Panc1 (cell line): ENCODE results near the gene MND1. TPM values are rescaled to one million over a fixed set of nuclear protein-coding genes. Genes with fewer than 3 reads are reported as not detected.
"Not testable (repeated sequence)": the region's sequence is repeated elsewhere in the genome, so short reads cannot be mapped to it uniquely, and the experiment has no call there.

Source experiments
- ATAC-seq: fragments of 200-7000 bp; cut with Tn5 transposase; 2 replicates; pipeline ENCODE4 v1.9.1; 2020; ENCODE audit warnings: mild to moderate bottlenecking, moderate library complexity
- BruUV-seq: library from RNA; stranded (reverse); fragments of 400-500 nt; replicated peaks from 2 replicates; lab custom pipeline; 2021; lab: Mats Ljungman, UMichigan
- CTCF ChIA-PET: fragments of 300-600 bp; sonication (Branson Sonifier 250); formaldehyde crosslinking; loops from one replicate; lab custom pipeline; 2022; ENCODE audit warnings: antibody characterized with exemption; lab: Charles Lee
- POLR2A ChIA-PET: fragments of 300-600 bp; sonication (Branson Sonifier 250); formaldehyde crosslinking; loops from one replicate; lab custom pipeline; 2022; ENCODE audit warnings: antibody characterized with exemption; lab: Charles Lee
- DNase-seq: peaks from one replicate; pipeline ENCODE4 v3.0.0-alpha.2; 2010; ENCODE audit warnings: low read depth, low spot score
- H3K27ac ChIP-seq: 2 replicates; pipeline ENCODE4 v1.5.1; 2011; ENCODE audit warnings: mild to moderate bottlenecking, low read length, inconsistent platforms
- H3K27me3 ChIP-seq: fragments of 200-500 bp; sonication (Bioruptor generic); 2 replicates; pipeline ENCODE4 v1.6.0; 2014; ENCODE audit warnings: low read length, inconsistent platforms; ENCODE audit not compliant: control insufficient read depth, insufficient read depth
- H3K36me3 ChIP-seq: fragments of 200-500 bp; sonication (Bioruptor generic); 2 replicates; pipeline ENCODE4 v1.5.1; 2014; ENCODE audit warnings: inconsistent platforms, mild to moderate bottlenecking, low read length, moderate library complexity; ENCODE audit not compliant: control insufficient read depth, insufficient read depth
- H3K4me1 ChIP-seq: 2 replicates; pipeline ENCODE4 v1.5.1; 2011; ENCODE audit warnings: inconsistent platforms, mild to moderate bottlenecking, low read length, moderate library complexity; ENCODE audit not compliant: control insufficient read depth, insufficient read depth
- H3K4me3 ChIP-seq, 2 experiments: 2 replicates each; pipeline ENCODE4 v1.5.1; 2011 to 2012; ENCODE audit warnings: low read depth in 2 of 2, low read length in 2 of 2, mild to moderate bottlenecking in 2 of 2, inconsistent platforms in 1 of 2, moderate library complexity in 1 of 2
- H3K9me3 ChIP-seq: fragments of 200-500 bp; sonication (Bioruptor generic); 2 replicates; pipeline ENCODE4 v1.5.1; 2014; ENCODE audit warnings: low read depth, mild to moderate bottlenecking, inconsistent platforms, low read length, moderate library complexity; ENCODE audit not compliant: control insufficient read depth, insufficient read depth
- POLR2AphosphoS5 ChIP-seq: IDR thresholded peaks from 2 replicates; pipeline ENCODE4 v1.6.1; 2012; ENCODE audit warnings: mild to moderate bottlenecking, low read depth, low read length, moderate library complexity
- SIN3A ChIP-seq: IDR thresholded peaks from 2 replicates; pipeline ENCODE4 v1.6.1; 2012; ENCODE audit warnings: low read depth, mild to moderate bottlenecking, low read length, moderate library complexity, borderline replicate concordance; ENCODE audit not compliant: insufficient read depth
- TCF7L2 ChIP-seq: IDR thresholded peaks from 2 replicates; pipeline ENCODE4 v1.6.1; 2011; ENCODE audit warnings: mild to moderate bottlenecking, low read depth, low read length, inconsistent platforms
- in situ Hi-C: cut with HindIII; loops from 2 replicates; pipeline ENCODE4 v1.10.0; 2016; ENCODE audit warnings: low sequenced_read_pairs, low pct_unique_long_range_greater_than_20kb
- intact Hi-C: fragments of 100-400 bp; cut with micrococcal nuclease; formaldehyde crosslinking; loops from one replicate; pipeline ENCODE4 v1.10.0; 2022; ENCODE audit not compliant: unreplicated experiment
- total RNA-seq: library from RNA; stranded (reverse); gene quantifications from one replicate; pipeline ENCODE4 v1.2.1, GENCODE V29; 2021; ENCODE audit not compliant: unreplicated experiment
- TF ChIP-seq, protein P1 (sequence below): fragments of 450-650 bp; IDR thresholded peaks from 2 replicates; pipeline ENCODE4 v1.5.1; 2017; ENCODE audit warnings: mild to moderate bottlenecking
- TF ChIP-seq, protein P2 (sequence below), 2 experiments: IDR thresholded peaks; 2 replicates each; pipeline ENCODE4 v1.6.1; 2011 to 2012; ENCODE audit warnings: low read depth in 2 of 2, control low read depth in 1 of 2, low read length in 1 of 2, mild to moderate bottlenecking in 1 of 2, moderate library complexity in 1 of 2; ENCODE audit not compliant: insufficient read depth in 1 of 2

MND1 gene
- total RNA-seq, 1 experiment from 2014 or later, result 9.4 TPM

- no TSS peak for BruUV-seq
- TF ChIP-seq, protein P1, sequence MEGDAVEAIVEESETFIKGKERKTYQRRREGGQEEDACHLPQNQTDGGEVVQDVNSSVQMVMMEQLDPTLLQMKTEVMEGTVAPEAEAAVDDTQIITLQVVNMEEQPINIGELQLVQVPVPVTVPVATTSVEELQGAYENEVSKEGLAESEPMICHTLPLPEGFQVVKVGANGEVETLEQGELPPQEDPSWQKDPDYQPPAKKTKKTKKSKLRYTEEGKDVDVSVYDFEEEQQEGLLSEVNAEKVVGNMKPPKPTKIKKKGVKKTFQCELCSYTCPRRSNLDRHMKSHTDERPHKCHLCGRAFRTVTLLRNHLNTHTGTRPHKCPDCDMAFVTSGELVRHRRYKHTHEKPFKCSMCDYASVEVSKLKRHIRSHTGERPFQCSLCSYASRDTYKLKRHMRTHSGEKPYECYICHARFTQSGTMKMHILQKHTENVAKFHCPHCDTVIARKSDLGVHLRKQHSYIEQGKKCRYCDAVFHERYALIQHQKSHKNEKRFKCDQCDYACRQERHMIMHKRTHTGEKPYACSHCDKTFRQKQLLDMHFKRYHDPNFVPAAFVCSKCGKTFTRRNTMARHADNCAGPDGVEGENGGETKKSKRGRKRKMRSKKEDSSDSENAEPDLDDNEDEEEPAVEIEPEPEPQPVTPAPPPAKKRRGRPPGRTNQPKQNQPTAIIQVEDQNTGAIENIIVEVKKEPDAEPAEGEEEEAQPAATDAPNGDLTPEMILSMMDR, result no peak
- TF ChIP-seq TCF7L2 (no peak), POLR2AphosphoS5 (no peak), SIN3A (no peak)
- TF ChIP-seq, protein P2, sequence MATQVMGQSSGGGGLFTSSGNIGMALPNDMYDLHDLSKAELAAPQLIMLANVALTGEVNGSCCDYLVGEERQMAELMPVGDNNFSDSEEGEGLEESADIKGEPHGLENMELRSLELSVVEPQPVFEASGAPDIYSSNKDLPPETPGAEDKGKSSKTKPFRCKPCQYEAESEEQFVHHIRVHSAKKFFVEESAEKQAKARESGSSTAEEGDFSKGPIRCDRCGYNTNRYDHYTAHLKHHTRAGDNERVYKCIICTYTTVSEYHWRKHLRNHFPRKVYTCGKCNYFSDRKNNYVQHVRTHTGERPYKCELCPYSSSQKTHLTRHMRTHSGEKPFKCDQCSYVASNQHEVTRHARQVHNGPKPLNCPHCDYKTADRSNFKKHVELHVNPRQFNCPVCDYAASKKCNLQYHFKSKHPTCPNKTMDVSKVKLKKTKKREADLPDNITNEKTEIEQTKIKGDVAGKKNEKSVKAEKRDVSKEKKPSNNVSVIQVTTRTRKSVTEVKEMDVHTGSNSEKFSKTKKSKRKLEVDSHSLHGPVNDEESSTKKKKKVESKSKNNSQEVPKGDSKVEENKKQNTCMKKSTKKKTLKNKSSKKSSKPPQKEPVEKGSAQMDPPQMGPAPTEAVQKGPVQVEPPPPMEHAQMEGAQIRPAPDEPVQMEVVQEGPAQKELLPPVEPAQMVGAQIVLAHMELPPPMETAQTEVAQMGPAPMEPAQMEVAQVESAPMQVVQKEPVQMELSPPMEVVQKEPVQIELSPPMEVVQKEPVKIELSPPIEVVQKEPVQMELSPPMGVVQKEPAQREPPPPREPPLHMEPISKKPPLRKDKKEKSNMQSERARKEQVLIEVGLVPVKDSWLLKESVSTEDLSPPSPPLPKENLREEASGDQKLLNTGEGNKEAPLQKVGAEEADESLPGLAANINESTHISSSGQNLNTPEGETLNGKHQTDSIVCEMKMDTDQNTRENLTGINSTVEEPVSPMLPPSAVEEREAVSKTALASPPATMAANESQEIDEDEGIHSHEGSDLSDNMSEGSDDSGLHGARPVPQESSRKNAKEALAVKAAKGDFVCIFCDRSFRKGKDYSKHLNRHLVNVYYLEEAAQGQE (IDR thresholded peaks at IDR 0.05; ENCODE audit: insufficient read depth in 1 of 2, low read depth in 2 of 2, low read length in 1 of 2), result no peak
- Histone ChIP-seq H3K36me3 (no peaks in the 10 kb centered on the region), H3K9me3 (no peaks in the 10 kb centered on the region), H3K4me3 (no peak overlapping the region), H3K4me1 (no peaks in the 10 kb centered on the region), H3K27ac (no peak overlapping the region), H3K27me3 (no peaks in the 10 kb centered on the region)
- intact Hi-C loops (no loop called here), in situ Hi-C loops (no loop called here)
- ATAC-seq (no peak), DNase-seq (no peak)
- CTCF ChIA-PET, result no interaction called here
- POLR2A ChIA-PET, result no interaction called here
These were observed 114.5 kb downstream of the MND1 start for GRCh38 chr4:153458969-153459368.

- H3K4me1 ChIP-seq, CTCF ChIA-PET: not testable (repeated sequence)
These were observed 117.1 kb downstream of the MND1 start for GRCh38 chr4:153461549-153461948.

DNA sequence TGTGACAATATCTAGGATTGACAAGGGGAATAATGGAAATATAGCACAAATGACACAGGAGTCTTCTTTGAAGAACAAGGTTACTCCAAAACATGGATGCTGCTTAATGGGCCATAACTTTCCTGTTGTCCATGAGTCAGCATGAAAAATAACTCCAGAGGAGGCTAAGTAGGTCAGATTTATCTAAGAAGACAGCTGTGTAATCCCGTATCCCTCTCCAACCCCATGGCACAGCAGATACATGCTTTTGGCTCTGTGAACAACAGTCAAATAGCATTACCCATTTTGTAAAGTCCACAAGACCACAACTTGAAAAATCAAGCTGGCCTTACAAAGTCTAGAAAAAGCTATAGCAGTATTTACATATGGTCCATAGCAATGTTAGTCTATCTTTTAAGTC lies 119.6 kb downstream of the MND1 start:
- no peak overlapping the region for H3K27ac ChIP-seq
- ChIA-PET CTCF (no interaction called here), POLR2A (no interaction called here)
- peaks cover 2% of the 10 kb centered on the region; the same call in 1 of the 2 replicates for H3K36me3 ChIP-seq
- no peaks in the 10 kb centered on the region for H3K9me3 ChIP-seq
- peaks cover 18% of the 10 kb centered on the region for H3K4me1 ChIP-seq
- intact Hi-C loops (no loop called here), in situ Hi-C loops (no loop called here)
- ATAC-seq, result no peak
- no peak for DNase-seq
- TF ChIP-seq POLR2AphosphoS5, result no peak
- TF ChIP-seq, protein P1, result no peak
- no peak for TF ChIP-seq TCF7L2
- TF ChIP-seq, protein P2 (IDR thresholded peaks at IDR 0.05; ENCODE audit: insufficient read depth in 1 of 2, low read depth in 2 of 2, low read length in 1 of 2), result no peak
- TF ChIP-seq SIN3A, result no peak
- H3K27me3 ChIP-seq, result no peaks in the 10 kb centered on the region
- H3K4me3 ChIP-seq, result no peak overlapping the region
- BruUV-seq, result no TSS peak

More at GRCh38 chr4:153461549-153461948, 117.1 kb downstream of the MND1 start:
- intact Hi-C loops, ATAC-seq, H3K4me3 ChIP-seq, H3K27ac ChIP-seq, BruUV-seq, H3K27me3 ChIP-seq, in situ Hi-C loops, H3K36me3 ChIP-seq, POLR2A ChIA-PET, H3K9me3 ChIP-seq, DNase-seq: not testable (repeated sequence)
